Esophagus squamous epithelium (tissue), 5 donors: Measurements from ENCODE around the gene ENTR1. TPM values are rescaled to one million over a fixed set of nuclear protein-coding genes. Genes with fewer than 3 reads are reported as not detected.

ENCODE experiments used
- DNase-seq: peaks from one replicate; lab custom pipeline; 2025; lab: John Stamatoyannopoulos, UW
- H3K27ac ChIP-seq, 4 donors: fragments of 200-600 bp; sonication (generic); one replicate each; pipeline ENCODE4 v1.5.1; 2016 to 2019; ENCODE audit warnings: mild to moderate bottlenecking in 1 of 4
- H3K27me3 ChIP-seq, 4 donors: fragments of 200-600 bp; sonication (generic); 1 replicate in 3 of 4; 2 replicates in 1 of 4; pipeline versions ENCODE4 v1.5.1 to v1.6.0; 2017 to 2021; ENCODE audit warnings: antibody characterized with exemption in 1 of 4
- H3K36me3 ChIP-seq, 3 donors: fragments of 200-600 bp; sonication (generic); one replicate each; pipeline ENCODE4 v1.5.1; 2016 to 2019
- H3K4me1 ChIP-seq, 3 donors: fragments of 200-600 bp; sonication (generic); one replicate each; pipeline ENCODE4 v1.5.1; 2017 to 2019
- H3K4me3 ChIP-seq, 4 donors: fragments of 200-600 bp; sonication (generic); 1 replicate in 3 of 4; 2 replicates in 1 of 4; pipeline ENCODE4 v1.5.1; 2016 to 2019; ENCODE audit warnings: mild to moderate bottlenecking in 2 of 4, moderate library complexity in 1 of 4
- H3K9me3 ChIP-seq, 3 donors: fragments of 200-600 bp; sonication (generic); one replicate each; pipeline ENCODE4 v1.5.1; 2016 to 2019
- POLR2A ChIP-seq, 4 donors: fragments of 450-650 bp; IDR thresholded peaks; one replicate each; pipeline ENCODE4 v1.6.1; 2017; ENCODE audit warnings: antibody characterized with exemption in 4 of 4, mild to moderate bottlenecking in 4 of 4, moderate library complexity in 3 of 4
- whole genome bisulfite sequencing, 2 donors: methylation state at CpG; one replicate each; pipeline ENCODE4 v1.1.5; 2018; 5-methylcytosine and 5-hydroxymethylcytosine counted together
- intact Hi-C: fragments of 100-400 bp; cut with DNase I; formaldehyde crosslinking; loops from one replicate; pipeline ENCODE4 v1.15.0; 2022
- total RNA-seq, 4 donors: library from RNA; depleted of rRNA; stranded (reverse); fragments of >200 nt; gene quantifications; one replicate each; pipeline ENCODE4 v1.1.0, GENCODE V29; 2016
- TF ChIP-seq, protein P1 (sequence below), 6 experiments: fragments of 450-650 bp in 4 of 6; fragments of 200-600 bp in 2 of 6; sonication (generic) in 2 of 6; IDR thresholded peaks; one replicate each; pipeline ENCODE4 v1.5.1; 2016 to 2019; ENCODE audit warnings: antibody characterized with exemption in 6 of 6, mild to moderate bottlenecking in 4 of 6, moderate library complexity in 4 of 6
- donor health status: DM: yes; HTN: yes; CAD: no.

ENTR1 gene
- total RNA-seq, 4 donors from 2014 or later, result 24.3 to 31.9 (median 28.2) TPM

DNA sequence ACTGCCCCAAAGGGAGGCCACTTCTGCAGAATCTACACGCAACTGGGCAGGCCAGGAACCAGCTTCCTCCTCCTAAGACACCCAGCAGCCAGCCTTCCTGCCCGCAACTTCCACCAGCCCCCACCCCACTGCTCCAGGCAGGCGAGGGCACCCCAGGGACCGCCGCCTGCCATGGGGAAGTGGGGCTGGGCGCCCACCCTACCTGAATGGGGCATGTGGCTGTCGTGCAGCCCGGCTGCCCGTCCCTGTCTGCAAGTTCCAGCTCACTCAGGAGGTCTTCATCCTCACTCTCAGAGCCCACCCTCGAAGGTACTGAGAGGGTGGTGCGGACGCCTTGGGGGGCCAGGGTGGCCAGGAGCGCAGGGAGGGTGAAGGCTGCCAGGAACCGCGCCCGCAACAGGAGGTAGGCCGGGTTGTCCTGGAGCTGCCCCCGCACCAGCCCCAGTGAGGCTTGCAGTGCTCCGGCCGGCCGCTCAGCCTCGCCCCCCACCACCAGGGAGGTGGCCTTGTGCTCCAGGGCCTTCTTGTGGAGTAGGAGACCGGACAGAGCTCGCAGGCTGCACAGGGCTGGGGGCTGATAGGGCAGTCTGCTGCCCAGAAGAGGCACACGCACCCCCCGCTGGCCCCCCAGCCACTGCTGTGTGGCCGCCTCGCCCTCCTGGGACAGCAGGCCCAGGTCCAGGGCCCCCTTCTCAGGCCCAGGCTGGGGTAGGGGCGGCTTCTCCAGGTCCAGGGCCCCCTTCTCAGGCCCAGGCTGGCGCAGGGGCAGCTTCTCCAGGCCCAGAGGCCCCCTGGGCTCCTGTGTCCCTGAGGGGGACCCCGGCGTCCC, 32.9 kb downstream of the ENTR1 start:
- TF ChIP-seq, protein P1, sequence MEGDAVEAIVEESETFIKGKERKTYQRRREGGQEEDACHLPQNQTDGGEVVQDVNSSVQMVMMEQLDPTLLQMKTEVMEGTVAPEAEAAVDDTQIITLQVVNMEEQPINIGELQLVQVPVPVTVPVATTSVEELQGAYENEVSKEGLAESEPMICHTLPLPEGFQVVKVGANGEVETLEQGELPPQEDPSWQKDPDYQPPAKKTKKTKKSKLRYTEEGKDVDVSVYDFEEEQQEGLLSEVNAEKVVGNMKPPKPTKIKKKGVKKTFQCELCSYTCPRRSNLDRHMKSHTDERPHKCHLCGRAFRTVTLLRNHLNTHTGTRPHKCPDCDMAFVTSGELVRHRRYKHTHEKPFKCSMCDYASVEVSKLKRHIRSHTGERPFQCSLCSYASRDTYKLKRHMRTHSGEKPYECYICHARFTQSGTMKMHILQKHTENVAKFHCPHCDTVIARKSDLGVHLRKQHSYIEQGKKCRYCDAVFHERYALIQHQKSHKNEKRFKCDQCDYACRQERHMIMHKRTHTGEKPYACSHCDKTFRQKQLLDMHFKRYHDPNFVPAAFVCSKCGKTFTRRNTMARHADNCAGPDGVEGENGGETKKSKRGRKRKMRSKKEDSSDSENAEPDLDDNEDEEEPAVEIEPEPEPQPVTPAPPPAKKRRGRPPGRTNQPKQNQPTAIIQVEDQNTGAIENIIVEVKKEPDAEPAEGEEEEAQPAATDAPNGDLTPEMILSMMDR (IDR thresholded peaks at IDR 0.05), result no peak
- no peak for TF ChIP-seq POLR2A (IDR thresholded peaks at IDR 0.05)

DNA sequence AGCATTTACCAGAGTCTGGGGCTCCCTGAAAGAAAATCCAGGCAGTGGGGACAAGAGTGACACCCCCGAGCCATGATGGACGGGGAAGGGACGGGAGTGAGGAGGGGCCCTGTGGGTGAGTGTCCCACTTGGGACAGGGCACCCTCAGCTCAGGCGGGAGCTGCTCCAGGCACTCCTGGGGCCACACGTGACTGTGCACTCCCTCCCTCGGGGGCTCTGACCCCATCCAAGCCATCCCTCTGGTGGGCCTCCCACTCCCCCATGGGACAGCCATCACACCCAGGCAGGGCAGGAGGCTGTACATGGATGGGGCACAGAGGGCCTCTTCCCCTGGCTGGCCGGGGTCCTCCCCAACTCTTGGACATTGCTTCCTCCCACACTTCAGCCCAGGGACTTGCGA, 34.0 kb downstream of the ENTR1 start:
- Histone ChIP-seq H3K36me3 (peaks cover 9 to 47% (median 14%) of the 10 kb centered on the region in 3 donors), H3K9me3 (no peaks in the 10 kb centered on the region), H3K4me1 (peaks cover 0 to 26% (median 7%) of the 10 kb centered on the region in 3 donors), H3K4me3 (no peak overlapping the region), H3K27ac (no peak overlapping the region), H3K27me3 (no peaks in the 10 kb centered on the region)
- WGBS, 2 donors, result 72 to 82% methylated on average over 3 to 5 of the region's 8 CpGs
- DNase-seq, result no peak
- no peak for TF ChIP-seq POLR2A (IDR thresholded peaks at IDR 0.05)
- TF ChIP-seq, protein P1 (IDR thresholded peaks at IDR 0.05), result no peak
- intact Hi-C loops, result no loop called here

More for the DNA sequence above, 32.9 kb downstream of the ENTR1 start:
- no peak overlapping the region for H3K4me3 ChIP-seq
- H3K27me3 ChIP-seq, result no peaks in the 10 kb centered on the region
- H3K27ac ChIP-seq, result no peak overlapping the region
- DNase-seq, result no peak
- intact Hi-C loops, result no loop called here
- peaks cover 0 to 17% (median 3%) of the 10 kb centered on the region in 3 donors for H3K4me1 ChIP-seq
- H3K9me3 ChIP-seq, result no peaks in the 10 kb centered on the region
- no CpG with 5 or more reads among the region's 32 CpGs for WGBS, 2 donors
- peaks cover 18 to 58% (median 18%) of the 10 kb centered on the region in 3 donors for H3K36me3 ChIP-seq

DNA sequence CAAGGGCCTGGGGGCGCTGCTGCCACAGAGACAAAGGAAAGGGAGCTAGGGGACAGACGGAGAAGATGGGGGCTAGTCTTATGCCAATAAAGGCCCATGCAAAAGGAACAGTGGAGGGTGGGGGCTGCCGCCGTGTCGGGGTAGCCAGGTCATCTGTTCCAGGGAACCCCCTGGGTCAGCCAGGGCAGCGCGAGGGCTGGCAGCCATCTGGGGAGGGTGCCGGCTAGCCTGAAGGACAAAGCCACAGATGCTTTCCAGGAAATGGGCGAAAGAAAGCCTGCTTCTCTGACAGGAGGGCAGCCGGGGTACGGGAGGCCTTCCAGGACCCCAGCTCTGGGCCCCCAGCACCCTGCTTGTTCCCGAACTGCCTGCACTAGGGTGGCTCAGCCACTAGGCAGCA, 35.3 kb downstream of the ENTR1 start:
- TF ChIP-seq, protein P1 (IDR thresholded peaks at IDR 0.05), result no peak
- TF ChIP-seq POLR2A (IDR thresholded peaks at IDR 0.05), result no peak
- WGBS, 2 donors, result 88 to 94% methylated on average over 7 to 10 of the region's 12 CpGs
- no peak for DNase-seq

DNA sequence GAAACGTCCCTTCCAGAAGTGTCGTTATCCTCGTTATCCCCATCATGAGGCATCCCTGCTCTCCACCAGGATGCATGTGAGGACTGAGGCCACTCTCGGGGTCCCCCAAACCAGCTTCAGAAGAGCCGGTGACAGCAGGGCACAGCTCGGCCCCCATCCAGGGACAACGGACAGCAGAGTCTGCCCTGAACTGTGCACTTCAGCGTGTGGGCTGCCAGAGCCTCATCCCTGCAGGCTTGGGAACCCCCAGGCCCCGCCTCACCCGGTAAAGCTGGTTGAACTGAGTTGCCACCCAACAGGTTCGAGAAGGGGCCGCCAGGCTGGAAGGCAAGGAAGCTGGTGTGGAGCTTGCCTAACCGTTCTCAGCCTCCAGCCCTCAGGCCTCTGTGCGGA, 36.2 kb downstream of the ENTR1 start:
- Histone ChIP-seq H3K36me3 (peaks cover 7 to 24% (median 8%) of the 10 kb centered on the region in 3 donors), H3K9me3 (no peaks in the 10 kb centered on the region), H3K27ac (no peak overlapping the region), H3K27me3 (no peaks in the 10 kb centered on the region), H3K4me1 (peaks cover 0 to 26% (median 7%) of the 10 kb centered on the region in 3 donors), H3K4me3 (no peak overlapping the region)
- DNase-seq, result no peak
- intact Hi-C loops, result no loop called here
- no peak for TF ChIP-seq POLR2A (IDR thresholded peaks at IDR 0.05)
- TF ChIP-seq, protein P1 (IDR thresholded peaks at IDR 0.05), result no peak
- WGBS, 2 donors, result 40 to 67% methylated on average over 1 of the region's 14 CpGs

More for the DNA sequence above, 35.3 kb downstream of the ENTR1 start:
- intact Hi-C loops, result no loop called here
- Histone ChIP-seq H3K4me1 (peaks cover 0 to 26% (median 7%) of the 10 kb centered on the region in 3 donors), H3K9me3 (no peaks in the 10 kb centered on the region), H3K27ac (no peak overlapping the region), H3K36me3 (peaks cover 8 to 33% (median 14%) of the 10 kb centered on the region in 3 donors), H3K27me3 (no peaks in the 10 kb centered on the region), H3K4me3 (no peak overlapping the region)
